Measurements from ENCODE around the gene SUSD5.
"Not testable (repeated sequence)": the region's sequence is repeated elsewhere in the genome, so short reads cannot be mapped to it uniquely, and the experiment has no call there.

The SUSD5 gene

DNA sequence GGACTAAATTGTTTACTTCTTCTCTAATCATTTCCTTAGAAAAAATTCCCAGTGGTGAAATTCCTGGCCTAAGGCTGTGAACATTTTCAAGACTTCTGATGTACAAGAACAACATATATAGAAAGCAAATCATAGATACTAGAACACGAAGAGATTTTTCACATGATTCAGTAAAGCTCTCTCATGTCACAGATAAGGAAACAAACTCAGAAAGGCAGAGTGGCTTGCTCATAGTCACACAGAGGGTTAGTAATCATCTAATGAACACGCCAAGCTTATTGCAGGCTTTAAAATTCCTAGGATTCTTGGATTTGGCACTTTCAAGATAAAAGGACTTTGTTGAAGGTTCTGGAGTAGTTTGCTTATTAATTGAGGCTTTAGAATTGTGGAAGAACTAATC is 78.6 kb downstream of the SUSD5 start:
- no peak overlapping the region for H3K18ac ChIP-seq (ENCODE audit: low read length)
- no peak overlapping the region for H2AK5ac ChIP-seq (ENCODE audit: low read length)
- H2BK15ac ChIP-seq (replicated peaks; ENCODE audit: low read depth) = no peak overlapping the region
- no peaks in the 10 kb centered on the region for H3K79me2 ChIP-seq (ENCODE audit: control insufficient read depth, insufficient read depth, low read length)
- H3K79me1 ChIP-seq (ENCODE audit: low read length) = no peaks in the 10 kb centered on the region
- H3K4me3 ChIP-seq (ENCODE audit: low read length) = no peak overlapping the region
- no peaks in the 10 kb centered on the region for H3K27me3 ChIP-seq (ENCODE audit: insufficient read depth, low read length, poor library complexity)
- no peak overlapping the region for H2BK5ac ChIP-seq (ENCODE audit: low read length)
- no peak overlapping the region for H3K4ac ChIP-seq (ENCODE audit: low read depth, low read length)
- no peak overlapping the region for H3K4me2 ChIP-seq (ENCODE audit: low read length)
- H3K36me3 ChIP-seq (ENCODE audit: control insufficient read depth, insufficient read depth, low read length) = no peaks in the 10 kb centered on the region
- no peak overlapping the region for H2BK120ac ChIP-seq (ENCODE audit: low read depth, low read length)
- no peak overlapping the region for H3K56ac ChIP-seq (ENCODE audit: low read length)
- no peaks in the 10 kb centered on the region for H3K4me1 ChIP-seq (ENCODE audit: control insufficient read depth, low read depth, low read length)
- H3K23ac ChIP-seq (ENCODE audit: low read length) = no peak overlapping the region
- no peak overlapping the region for H4K5ac ChIP-seq (ENCODE audit: low read length)
- no peak for DNase-seq
- H3K27ac ChIP-seq (ENCODE audit: low read depth, low read length) = no peak overlapping the region
- H3K9ac ChIP-seq (ENCODE audit: low read length) = no peak overlapping the region
- no peak overlapping the region for H4K8ac ChIP-seq (ENCODE audit: low read depth, low read length)
- WGBS (ENCODE audit: extremely low coverage, insufficient coverage, low lambda C conversion rate) = no CpG with 5 or more reads among the region's 2 CpGs

DNA sequence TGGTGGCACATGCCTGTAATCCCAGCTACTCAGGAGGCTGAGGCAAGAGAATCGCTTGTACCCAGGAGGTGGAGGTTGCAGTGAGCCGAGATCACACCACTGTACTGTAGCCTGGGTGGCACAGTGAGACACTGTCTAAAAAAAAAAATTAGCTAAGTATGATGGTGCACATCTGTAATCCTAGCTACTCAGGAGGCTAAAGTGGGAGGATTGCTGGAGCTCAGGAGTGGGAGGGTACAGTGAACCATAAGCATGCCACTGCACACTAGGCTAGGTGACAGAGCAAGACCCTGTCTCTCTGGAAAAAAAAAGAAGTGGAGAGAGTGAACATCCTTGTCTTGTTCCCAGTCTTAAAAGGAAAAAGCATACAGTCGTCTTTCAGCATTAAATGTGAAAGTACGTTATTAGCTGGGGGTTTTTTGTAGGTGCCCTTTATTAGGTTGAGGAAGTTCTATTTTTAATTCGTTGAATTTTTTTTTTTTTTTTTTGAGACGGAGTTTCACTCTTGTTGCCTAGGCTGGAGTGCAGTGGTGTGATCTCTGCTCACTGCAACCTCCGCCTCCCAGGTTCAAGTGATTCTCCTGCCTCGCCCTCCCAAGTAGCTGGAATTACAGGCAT is 79.5 kb downstream of the SUSD5 start:
- not testable (repeated sequence) for H3K27ac ChIP-seq (ENCODE audit: low read depth, low read length); H3K4me3 ChIP-seq (ENCODE audit: low read length); H3K56ac ChIP-seq (ENCODE audit: low read length); H3K4me1 ChIP-seq (ENCODE audit: control insufficient read depth, low read depth, low read length); DNase-seq; H3K36me3 ChIP-seq (ENCODE audit: control insufficient read depth, insufficient read depth, low read length); H3K23ac ChIP-seq (ENCODE audit: low read length); H4K5ac ChIP-seq (ENCODE audit: low read length); H3K18ac ChIP-seq (ENCODE audit: low read length); H3K4me2 ChIP-seq (ENCODE audit: low read length); H3K4ac ChIP-seq (ENCODE audit: low read depth, low read length); H3K9ac ChIP-seq (ENCODE audit: low read length); H2BK15ac ChIP-seq (replicated peaks; ENCODE audit: low read depth); H3K27me3 ChIP-seq (ENCODE audit: insufficient read depth, low read length, poor library complexity); H2BK5ac ChIP-seq (ENCODE audit: low read length); H3K79me2 ChIP-seq (ENCODE audit: control insufficient read depth, insufficient read depth, low read length); H3K79me1 ChIP-seq (ENCODE audit: low read length); H2BK120ac ChIP-seq (ENCODE audit: low read depth, low read length); H2AK5ac ChIP-seq (ENCODE audit: low read length); H4K8ac ChIP-seq (ENCODE audit: low read depth, low read length)
- WGBS (ENCODE audit: extremely low coverage, insufficient coverage, low lambda C conversion rate) = no CpG with 5 or more reads among the region's 8 CpGs

DNA sequence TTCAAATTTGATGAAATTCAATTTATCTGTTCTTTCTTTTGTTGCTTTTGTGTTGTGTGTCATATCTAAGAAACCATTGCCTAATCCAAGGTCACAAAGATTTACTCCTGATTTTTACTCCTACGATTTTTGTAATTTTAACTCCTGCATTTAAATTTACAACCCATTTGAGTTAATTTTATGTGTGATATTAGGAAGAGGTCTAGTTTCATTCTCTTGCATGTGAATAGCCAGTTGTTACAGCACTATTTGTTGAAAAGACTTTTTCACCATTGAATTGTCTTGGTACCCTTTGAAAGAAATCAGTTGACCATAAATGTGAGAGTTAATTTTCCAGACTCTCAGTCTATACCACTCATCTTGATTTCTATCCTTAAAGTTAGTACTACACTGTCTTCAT is 80.9 kb downstream of the SUSD5 start:
- Histone ChIP-seq H4K5ac (ENCODE audit: low read length) (no peak overlapping the region), H3K23ac (ENCODE audit: low read length) (no peak overlapping the region), H4K8ac (ENCODE audit: low read depth, low read length) (no peak overlapping the region), H2BK5ac (ENCODE audit: low read length) (no peak overlapping the region), H3K27me3 (ENCODE audit: insufficient read depth, low read length, poor library complexity) (no peaks in the 10 kb centered on the region), H3K27ac (ENCODE audit: low read depth, low read length) (no peak overlapping the region), H3K4ac (ENCODE audit: low read depth, low read length) (no peak overlapping the region), H3K9ac (ENCODE audit: low read length) (no peak overlapping the region), H2AK5ac (ENCODE audit: low read length) (no peak overlapping the region), H2BK15ac (replicated peaks; ENCODE audit: low read depth) (no peak overlapping the region), H3K4me2 (ENCODE audit: low read length) (no peak overlapping the region), H3K18ac (ENCODE audit: low read length) (no peak overlapping the region), H3K56ac (ENCODE audit: low read length) (no peak overlapping the region), H3K36me3 (ENCODE audit: control insufficient read depth, insufficient read depth, low read length) (peaks cover 1% of the 10 kb centered on the region), H3K79me1 (ENCODE audit: low read length) (no peaks in the 10 kb centered on the region), H2BK120ac (ENCODE audit: low read depth, low read length) (no peak overlapping the region), H3K4me3 (ENCODE audit: low read length) (no peak overlapping the region), H3K79me2 (ENCODE audit: control insufficient read depth, insufficient read depth, low read length) (no peaks in the 10 kb centered on the region), H3K4me1 (ENCODE audit: control insufficient read depth, low read depth, low read length) (no peaks in the 10 kb centered on the region)
- no peak for DNase-seq
- WGBS (ENCODE audit: extremely low coverage, insufficient coverage, low lambda C conversion rate) = no CpG with 5 or more reads among the region's 1 CpG

DNA sequence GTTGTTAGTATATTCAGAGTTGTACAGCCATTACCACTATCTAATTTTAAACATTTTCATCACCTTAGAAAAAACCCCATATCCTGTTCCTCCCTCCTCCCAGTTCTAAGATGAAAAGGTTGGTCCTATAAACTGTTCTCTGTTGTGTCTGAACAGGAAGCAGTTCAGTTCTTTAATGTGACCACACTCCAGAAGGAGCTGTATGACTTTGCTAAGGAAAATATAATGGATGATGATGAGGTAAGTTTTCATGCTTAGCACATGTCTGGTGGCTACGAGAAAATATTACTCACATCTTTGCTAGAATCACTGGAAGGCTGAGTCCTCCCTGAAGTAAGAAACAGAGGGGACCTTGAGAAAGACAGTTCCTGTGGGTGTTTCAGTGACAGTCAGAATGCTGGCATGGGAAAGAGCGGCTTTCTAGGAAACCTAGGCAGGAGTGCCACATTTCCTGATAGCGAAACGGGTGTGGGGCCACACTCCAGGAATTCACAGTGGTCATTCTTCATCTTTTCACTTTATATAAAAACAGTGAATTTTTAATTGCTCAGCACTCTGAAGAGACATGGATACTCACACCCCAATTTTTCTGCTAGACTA is 84.5 kb downstream of the SUSD5 start:
- Histone ChIP-seq H3K23ac (ENCODE audit: low read length) (no peak overlapping the region), H3K27me3 (ENCODE audit: insufficient read depth, low read length, poor library complexity) (no peaks in the 10 kb centered on the region), H3K4me2 (ENCODE audit: low read length) (no peak overlapping the region), H2AK5ac (ENCODE audit: low read length) (no peak overlapping the region), H3K27ac (ENCODE audit: low read depth, low read length) (no peak overlapping the region), H3K56ac (ENCODE audit: low read length) (no peak overlapping the region), H3K4me3 (ENCODE audit: low read length) (no peak overlapping the region), H4K8ac (ENCODE audit: low read depth, low read length) (no peak overlapping the region), H4K5ac (ENCODE audit: low read length) (no peak overlapping the region), H3K79me1 (ENCODE audit: low read length) (no peaks in the 10 kb centered on the region), H2BK120ac (ENCODE audit: low read depth, low read length) (no peak overlapping the region), H3K18ac (ENCODE audit: low read length) (no peak overlapping the region), H3K9ac (ENCODE audit: low read length) (no peak overlapping the region), H3K4ac (ENCODE audit: low read depth, low read length) (no peak overlapping the region), H3K4me1 (ENCODE audit: control insufficient read depth, low read depth, low read length) (no peaks in the 10 kb centered on the region), H3K36me3 (ENCODE audit: control insufficient read depth, insufficient read depth, low read length) (peaks cover 5% of the 10 kb centered on the region), H2BK5ac (ENCODE audit: low read length) (no peak overlapping the region), H2BK15ac (replicated peaks; ENCODE audit: low read depth) (no peak overlapping the region), H3K79me2 (ENCODE audit: control insufficient read depth, insufficient read depth, low read length) (no peaks in the 10 kb centered on the region)
- no peak for DNase-seq
- WGBS (ENCODE audit: extremely low coverage, insufficient coverage, low lambda C conversion rate) = no CpG with 5 or more reads among the region's 4 CpGs

DNA sequence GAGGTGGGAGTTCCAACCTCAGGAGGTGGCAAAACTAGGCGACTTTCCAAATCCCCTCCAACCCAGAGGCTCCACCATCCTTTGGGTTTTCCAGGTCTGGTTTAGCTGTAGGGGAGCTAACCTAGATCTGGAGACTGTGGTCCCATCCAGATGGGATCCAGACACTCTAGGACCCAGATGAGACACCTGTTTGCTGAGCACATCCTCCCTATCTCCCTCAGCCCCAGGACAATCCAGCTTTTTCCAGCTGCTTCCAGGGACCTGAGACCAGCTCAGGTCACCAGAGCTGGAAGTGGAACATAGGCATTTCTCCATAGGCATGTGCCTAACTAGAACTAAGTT is 86.6 kb downstream of the SUSD5 start:
- Histone ChIP-seq H3K18ac (ENCODE audit: low read length) (no peak overlapping the region), H3K36me3 (ENCODE audit: control insufficient read depth, insufficient read depth, low read length) (peaks cover 5% of the 10 kb centered on the region), H4K5ac (ENCODE audit: low read length) (no peak overlapping the region), H3K4ac (ENCODE audit: low read depth, low read length) (no peak overlapping the region), H3K9ac (ENCODE audit: low read length) (no peak overlapping the region), H2BK15ac (replicated peaks; ENCODE audit: low read depth) (no peak overlapping the region), H3K23ac (ENCODE audit: low read length) (no peak overlapping the region), H3K27ac (ENCODE audit: low read depth, low read length) (no peak overlapping the region), H2BK120ac (ENCODE audit: low read depth, low read length) (no peak overlapping the region), H3K27me3 (ENCODE audit: insufficient read depth, low read length, poor library complexity) (no peaks in the 10 kb centered on the region), H4K8ac (ENCODE audit: low read depth, low read length) (no peak overlapping the region), H3K79me2 (ENCODE audit: control insufficient read depth, insufficient read depth, low read length) (no peaks in the 10 kb centered on the region), H3K79me1 (ENCODE audit: low read length) (no peaks in the 10 kb centered on the region), H3K4me3 (ENCODE audit: low read length) (no peak overlapping the region), H2BK5ac (ENCODE audit: low read length) (no peak overlapping the region), H3K4me1 (ENCODE audit: control insufficient read depth, low read depth, low read length) (no peaks in the 10 kb centered on the region), H3K4me2 (ENCODE audit: low read length) (no peak overlapping the region), H2AK5ac (ENCODE audit: low read length) (no peak overlapping the region), H3K56ac (ENCODE audit: low read length) (no peak overlapping the region)
- no CpG with 5 or more reads among the region's 1 CpG for WGBS (ENCODE audit: extremely low coverage, insufficient coverage, low lambda C conversion rate)
- no peak for DNase-seq
